ENCODE results near the gene KCTD11.

Gene KCTD11

GRCh38 chr17:7383371-7383741, 31.4 kb downstream of the KCTD11 start:
- TF ChIP-seq ZNF565 (CRISPR knock-in tag; conservative IDR thresholded peaks at IDR 0.05; ENCODE audit: low read depth) (no peak), PPARA (CRISPR knock-in tag; IDR thresholded peaks at IDR 0.05; ENCODE audit: borderline replicate concordance) (no peak), ISL1 (CRISPR knock-in tag; IDR thresholded peaks at IDR 0.05) (no peak), OSR1 (CRISPR knock-in tag; IDR thresholded peaks at IDR 0.05) (no peak), POU6F1 (CRISPR knock-in tag; IDR thresholded peaks at IDR 0.05; ENCODE audit: borderline replicate concordance, low read depth) (no peak), SNAI2 (CRISPR knock-in tag; IDR thresholded peaks at IDR 0.05) (no peak), ZNF8 (CRISPR knock-in tag; IDR thresholded peaks at IDR 0.05) (no peak), CREB5 (CRISPR knock-in tag; IDR thresholded peaks at IDR 0.05; ENCODE audit: low read depth) (no peak), ESRRG (CRISPR knock-in tag; IDR thresholded peaks at IDR 0.05) (no peak), TSHZ2 (CRISPR knock-in tag; IDR thresholded peaks at IDR 0.05) (no peak), CSDC2 (CRISPR knock-in tag; IDR thresholded peaks at IDR 0.05) (no peak), CSRNP3 (CRISPR knock-in tag; IDR thresholded peaks at IDR 0.05) (no peak), GLIS3 (CRISPR knock-in tag; IDR thresholded peaks at IDR 0.05) (no peak), ZFP30 (CRISPR knock-in tag; IDR thresholded peaks at IDR 0.05) (no peak)
- peak; percentile 4 for ATAC-seq

GRCh38 chr17:7383742-7384488, 32.0 kb downstream of the KCTD11 start:
- ATAC-seq = peak; percentile 79

GRCh38 chr17:7384489-7385081, 32.6 kb downstream of the KCTD11 start:
- no peak; the same call in 2 of the 3 replicates for ATAC-seq
- TF ChIP-seq ZNF8 (CRISPR knock-in tag; IDR thresholded peaks at IDR 0.05) (no peak), TOX (CRISPR knock-in tag; IDR thresholded peaks at IDR 0.05; ENCODE audit: borderline replicate concordance) (no peak), TCF4 (CRISPR knock-in tag; IDR thresholded peaks at IDR 0.05; ENCODE audit: borderline replicate concordance) (no peak), PPARA (CRISPR knock-in tag; IDR thresholded peaks at IDR 0.05; ENCODE audit: borderline replicate concordance) (no peak)

More at GRCh38 chr17:7383742-7384488, 32.0 kb downstream of the KCTD11 start:
- no peak for TF ChIP-seq ARNTL (CRISPR knock-in tag; IDR thresholded peaks at IDR 0.05; ENCODE audit: borderline replicate concordance, low read depth)
- TF ChIP-seq ZC3H10 (CRISPR knock-in tag; IDR thresholded peaks at IDR 0.05) = no peak
- no peak for TF ChIP-seq ZFP30 (CRISPR knock-in tag; IDR thresholded peaks at IDR 0.05)
- TF ChIP-seq RARB (CRISPR knock-in tag; IDR thresholded peaks at IDR 0.05) = no peak
- no peak for TF ChIP-seq PPARA (CRISPR knock-in tag; IDR thresholded peaks at IDR 0.05; ENCODE audit: borderline replicate concordance)
- no peak for TF ChIP-seq SNAI2 (CRISPR knock-in tag; IDR thresholded peaks at IDR 0.05)

- TF ChIP-seq PATZ1 (CRISPR knock-in tag; IDR thresholded peaks at IDR 0.05; ENCODE audit: borderline replicate concordance) = no peak
- no peak for TF ChIP-seq ARNTL (CRISPR knock-in tag; IDR thresholded peaks at IDR 0.05; ENCODE audit: borderline replicate concordance, low read depth)
- no peak for TF ChIP-seq TOX (CRISPR knock-in tag; IDR thresholded peaks at IDR 0.05; ENCODE audit: borderline replicate concordance)
- TF ChIP-seq CREB5 (CRISPR knock-in tag; IDR thresholded peaks at IDR 0.05; ENCODE audit: low read depth) = no peak
- TF ChIP-seq ZC3H10 (CRISPR knock-in tag; IDR thresholded peaks at IDR 0.05) = no peak
- TF ChIP-seq ZFP30 (CRISPR knock-in tag; IDR thresholded peaks at IDR 0.05) = no peak
- TF ChIP-seq ZNF8 (CRISPR knock-in tag; IDR thresholded peaks at IDR 0.05) = no peak
- no peak for TF ChIP-seq ESRRG (CRISPR knock-in tag; IDR thresholded peaks at IDR 0.05)
- no peak for TF ChIP-seq GLIS3 (CRISPR knock-in tag; IDR thresholded peaks at IDR 0.05)
- TF ChIP-seq OSR1 (CRISPR knock-in tag; IDR thresholded peaks at IDR 0.05) = no peak
- ATAC-seq = no peak
Measured at GRCh38 chr17:7388856-7389255, 36.9 kb downstream of the KCTD11 start.
